ENCODE measurements around the gene P3H3.

DNA sequence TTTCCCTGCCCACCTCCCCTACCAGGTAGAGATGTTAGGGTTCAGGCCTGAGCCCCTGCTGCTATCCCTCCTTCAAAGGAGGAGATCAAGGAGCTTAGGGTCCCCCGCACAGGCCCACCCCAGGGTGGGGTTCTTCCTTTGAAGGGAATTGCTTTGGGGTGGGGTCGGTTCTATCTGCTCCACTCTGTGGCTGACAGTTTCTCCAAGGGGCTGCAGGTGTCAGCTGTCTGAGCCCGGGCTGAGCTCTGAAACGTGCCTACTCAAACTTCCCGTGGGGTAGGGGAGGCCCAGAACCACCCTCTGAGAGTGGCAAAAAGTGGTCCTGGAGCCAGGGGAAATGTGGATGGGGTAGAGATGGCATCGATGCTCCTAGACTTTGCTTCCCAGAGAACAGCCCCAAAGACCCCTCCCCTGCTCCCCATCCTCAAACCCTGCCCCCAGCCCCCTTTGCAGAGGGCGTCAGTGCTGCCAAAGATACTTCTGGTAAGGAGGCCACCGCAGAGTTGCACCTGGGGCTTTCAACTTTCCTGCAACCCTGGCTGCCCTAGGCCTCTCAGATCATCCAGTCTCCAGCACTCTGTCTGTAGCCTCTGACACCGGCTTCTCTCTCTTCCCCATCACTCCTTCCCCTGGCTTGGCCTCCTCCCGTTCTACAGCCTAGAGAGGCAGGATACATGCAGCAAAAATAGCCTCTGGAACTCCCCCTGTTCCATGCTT lies 45.2 kb upstream of the P3H3 start:
- no peak for TF ChIP-seq RXRA (IDR thresholded peaks at IDR 0.05)
- TF ChIP-seq, protein P1, sequence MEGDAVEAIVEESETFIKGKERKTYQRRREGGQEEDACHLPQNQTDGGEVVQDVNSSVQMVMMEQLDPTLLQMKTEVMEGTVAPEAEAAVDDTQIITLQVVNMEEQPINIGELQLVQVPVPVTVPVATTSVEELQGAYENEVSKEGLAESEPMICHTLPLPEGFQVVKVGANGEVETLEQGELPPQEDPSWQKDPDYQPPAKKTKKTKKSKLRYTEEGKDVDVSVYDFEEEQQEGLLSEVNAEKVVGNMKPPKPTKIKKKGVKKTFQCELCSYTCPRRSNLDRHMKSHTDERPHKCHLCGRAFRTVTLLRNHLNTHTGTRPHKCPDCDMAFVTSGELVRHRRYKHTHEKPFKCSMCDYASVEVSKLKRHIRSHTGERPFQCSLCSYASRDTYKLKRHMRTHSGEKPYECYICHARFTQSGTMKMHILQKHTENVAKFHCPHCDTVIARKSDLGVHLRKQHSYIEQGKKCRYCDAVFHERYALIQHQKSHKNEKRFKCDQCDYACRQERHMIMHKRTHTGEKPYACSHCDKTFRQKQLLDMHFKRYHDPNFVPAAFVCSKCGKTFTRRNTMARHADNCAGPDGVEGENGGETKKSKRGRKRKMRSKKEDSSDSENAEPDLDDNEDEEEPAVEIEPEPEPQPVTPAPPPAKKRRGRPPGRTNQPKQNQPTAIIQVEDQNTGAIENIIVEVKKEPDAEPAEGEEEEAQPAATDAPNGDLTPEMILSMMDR (IDR thresholded peaks at IDR 0.05; ENCODE audit: low read depth, low read length, missing input control): no peak
- TF ChIP-seq SP1 (IDR thresholded peaks at IDR 0.05): no peak
- no peak for TF ChIP-seq NR2F2 (IDR thresholded peaks at IDR 0.05)
- no peak for TF ChIP-seq HNF4G (IDR thresholded peaks at IDR 0.05)
- TF ChIP-seq, protein P2, sequence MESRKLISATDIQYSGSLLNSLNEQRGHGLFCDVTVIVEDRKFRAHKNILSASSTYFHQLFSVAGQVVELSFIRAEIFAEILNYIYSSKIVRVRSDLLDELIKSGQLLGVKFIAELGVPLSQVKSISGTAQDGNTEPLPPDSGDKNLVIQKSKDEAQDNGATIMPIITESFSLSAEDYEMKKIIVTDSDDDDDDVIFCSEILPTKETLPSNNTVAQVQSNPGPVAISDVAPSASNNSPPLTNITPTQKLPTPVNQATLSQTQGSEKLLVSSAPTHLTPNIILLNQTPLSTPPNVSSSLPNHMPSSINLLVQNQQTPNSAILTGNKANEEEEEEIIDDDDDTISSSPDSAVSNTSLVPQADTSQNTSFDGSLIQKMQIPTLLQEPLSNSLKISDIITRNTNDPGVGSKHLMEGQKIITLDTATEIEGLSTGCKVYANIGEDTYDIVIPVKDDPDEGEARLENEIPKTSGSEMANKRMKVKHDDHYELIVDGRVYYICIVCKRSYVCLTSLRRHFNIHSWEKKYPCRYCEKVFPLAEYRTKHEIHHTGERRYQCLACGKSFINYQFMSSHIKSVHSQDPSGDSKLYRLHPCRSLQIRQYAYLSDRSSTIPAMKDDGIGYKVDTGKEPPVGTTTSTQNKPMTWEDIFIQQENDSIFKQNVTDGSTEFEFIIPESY (IDR thresholded peaks at IDR 0.05): no peak
- no peak for TF ChIP-seq YY1 (IDR thresholded peaks at IDR 0.05)
- TF ChIP-seq RAD21 (IDR thresholded peaks at IDR 0.05): no peak

Data from liver (tissue), 3 donors.